Measurements from ENCODE around the gene PRPSAP2.

GRCh38 chr17:18977646-18978045, 119.7 kb downstream of the PRPSAP2 start:
- TF ChIP-seq CTCF (IDR thresholded peaks at IDR 0.05) (no peak), POLR2AphosphoS5 (IDR thresholded peaks at IDR 0.05) (no peak), POLR2A (IDR thresholded peaks at IDR 0.05) (no peak), EP300 (IDR thresholded peaks at IDR 0.05) (no peak)

Data from gastroesophageal sphincter (tissue), 3 donors.